ENCODE data around the gene ITGA2.

DNA sequence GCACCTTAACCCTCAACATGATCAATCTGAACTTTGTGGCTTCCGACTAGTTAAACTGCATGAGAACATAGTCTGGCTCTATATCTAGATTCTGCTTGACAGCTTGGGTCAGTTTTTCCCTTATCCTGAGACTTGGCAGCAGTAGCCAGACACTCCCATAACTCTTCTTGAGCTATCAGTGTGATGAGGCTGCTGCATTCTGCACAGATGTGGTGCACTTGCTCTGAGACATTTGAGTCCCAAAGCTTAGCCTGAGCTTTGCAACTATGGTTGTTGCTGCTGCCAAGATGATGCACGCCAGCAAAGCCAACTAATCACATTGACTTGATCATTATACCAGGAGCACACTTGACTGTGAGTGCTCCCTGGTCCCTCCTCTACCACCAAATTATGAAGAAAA lies 84.2 kb downstream of the ITGA2 start:
- TF ChIP-seq EZH2 (IDR thresholded peaks at IDR 0.05; ENCODE audit: borderline replicate concordance, insufficient read depth, low read length, poor library complexity, severe bottlenecking) (no peak), RAD21 (conservative IDR thresholded peaks at IDR 0.05) (no peak), EP300 (conservative IDR thresholded peaks at IDR 0.05; ENCODE audit: poor library complexity, severe bottlenecking) (no peak), POLR2AphosphoS5 (IDR thresholded peaks at IDR 0.05) (no peak)
- TF ChIP-seq, protein P1, sequence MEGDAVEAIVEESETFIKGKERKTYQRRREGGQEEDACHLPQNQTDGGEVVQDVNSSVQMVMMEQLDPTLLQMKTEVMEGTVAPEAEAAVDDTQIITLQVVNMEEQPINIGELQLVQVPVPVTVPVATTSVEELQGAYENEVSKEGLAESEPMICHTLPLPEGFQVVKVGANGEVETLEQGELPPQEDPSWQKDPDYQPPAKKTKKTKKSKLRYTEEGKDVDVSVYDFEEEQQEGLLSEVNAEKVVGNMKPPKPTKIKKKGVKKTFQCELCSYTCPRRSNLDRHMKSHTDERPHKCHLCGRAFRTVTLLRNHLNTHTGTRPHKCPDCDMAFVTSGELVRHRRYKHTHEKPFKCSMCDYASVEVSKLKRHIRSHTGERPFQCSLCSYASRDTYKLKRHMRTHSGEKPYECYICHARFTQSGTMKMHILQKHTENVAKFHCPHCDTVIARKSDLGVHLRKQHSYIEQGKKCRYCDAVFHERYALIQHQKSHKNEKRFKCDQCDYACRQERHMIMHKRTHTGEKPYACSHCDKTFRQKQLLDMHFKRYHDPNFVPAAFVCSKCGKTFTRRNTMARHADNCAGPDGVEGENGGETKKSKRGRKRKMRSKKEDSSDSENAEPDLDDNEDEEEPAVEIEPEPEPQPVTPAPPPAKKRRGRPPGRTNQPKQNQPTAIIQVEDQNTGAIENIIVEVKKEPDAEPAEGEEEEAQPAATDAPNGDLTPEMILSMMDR (IDR thresholded peaks at IDR 0.05; ENCODE audit: poor library complexity, severe bottlenecking): no peak
